Measurements from ENCODE around the gene RND2. TPM values are rescaled to one million over a fixed set of nuclear protein-coding genes. Genes with fewer than 3 reads are reported as not detected.

The RND2 gene
- total and polyA plus RNA-seq, 7 donors = 0.04 to 0.22 (median 0.09) TPM

DNA sequence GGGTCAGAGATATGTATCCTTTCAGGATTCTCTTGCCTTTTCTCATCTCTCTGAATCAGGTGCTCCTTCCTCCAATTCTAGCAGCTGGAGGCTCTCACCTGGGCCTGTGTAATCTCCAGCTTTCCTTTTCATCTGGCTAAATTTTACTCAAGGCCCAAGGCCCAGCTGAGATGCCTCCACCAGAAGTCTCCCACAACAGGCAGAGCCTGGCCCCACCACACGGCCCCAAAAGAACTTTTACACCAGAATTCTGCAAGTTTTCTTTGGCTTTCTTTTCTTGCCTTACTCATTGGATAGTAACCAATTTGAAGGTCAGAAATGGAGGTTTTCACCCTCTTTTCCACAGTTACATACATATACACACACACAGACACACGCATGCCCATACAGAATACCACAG lies 14.6 kb downstream of the RND2 start:
- WGBS, 3 donors = 88 to 93% (median 92%) methylated on average over 2 of the region's 2 CpGs
- Histone ChIP-seq H3K27me3 (ENCODE audit: insufficient read depth in 3 of 3, low read length in 2 of 3) (no peaks in the 10 kb centered on the region), H3K4me1 (no peaks in the 10 kb centered on the region), H3K36me3 (ENCODE audit: insufficient read depth in 1 of 2, low read depth in 1 of 2) (no peaks in the 10 kb centered on the region), H3K27ac (no peak overlapping the region), H3K4me3 (no peak overlapping the region), H3K9me3 (no peaks in the 10 kb centered on the region)
- no peak for ATAC-seq
- no peak for DNase-seq
- intact Hi-C loops (cut with DNase I) = no loop called here
- no peak for TF ChIP-seq CTCF (IDR thresholded peaks at IDR 0.05)

- DNase-seq = no peak
- H3K9me3 ChIP-seq = no peaks in the 10 kb centered on the region
- no peak for TF ChIP-seq CTCF (IDR thresholded peaks at IDR 0.05)
- H3K4me3 ChIP-seq = no peak overlapping the region
- no peaks in the 10 kb centered on the region for H3K27me3 ChIP-seq (ENCODE audit: insufficient read depth in 3 of 3, low read length in 2 of 3)
- H3K4me1 ChIP-seq = no peaks in the 10 kb centered on the region
- no peak overlapping the region for H3K27ac ChIP-seq
- WGBS, 3 donors = 78 to 87% (median 85%) methylated on average over 2 of the region's 2 CpGs
- intact Hi-C loops (cut with DNase I) = no loop called here
- ATAC-seq = no peak
- peaks cover 0 to 7% of the 10 kb centered on the region in 2 donors for H3K36me3 ChIP-seq (ENCODE audit: insufficient read depth in 1 of 2, low read depth in 1 of 2)
Observed at GRCh38 chr17:43040655-43041054, 15.6 kb downstream of the RND2 start.

GRCh38 chr17:43042025-43042628 lies 17.1 kb downstream of the RND2 start:
- H3K27me3 ChIP-seq (ENCODE audit: insufficient read depth in 3 of 3, low read length in 2 of 3) = no peaks in the 10 kb centered on the region
- 75 to 77% (median 76%) methylated on average over 5 of the region's 5 CpGs for WGBS, 3 donors
- intact Hi-C loops (cut with DNase I) = no loop called here
- no peak for DNase-seq
- no peaks in the 10 kb centered on the region for H3K4me1 ChIP-seq
- no peak for ATAC-seq
- H3K27ac ChIP-seq = no peak overlapping the region
- peaks cover 0 to 7% of the 10 kb centered on the region in 2 donors for H3K36me3 ChIP-seq (ENCODE audit: insufficient read depth in 1 of 2, low read depth in 1 of 2)
- H3K4me3 ChIP-seq = no peak overlapping the region
- no peak for TF ChIP-seq CTCF (IDR thresholded peaks at IDR 0.05)
- H3K9me3 ChIP-seq = no peaks in the 10 kb centered on the region

GRCh38 chr17:43043307-43043706 lies 18.3 kb downstream of the RND2 start:
- Histone ChIP-seq H3K36me3 (ENCODE audit: insufficient read depth in 1 of 2, low read depth in 1 of 2) (peaks cover 0 to 7% of the 10 kb centered on the region in 2 donors), H3K9me3 (no peaks in the 10 kb centered on the region), H3K27ac (no peak overlapping the region), H3K27me3 (ENCODE audit: insufficient read depth in 3 of 3, low read length in 2 of 3) (no peaks in the 10 kb centered on the region), H3K4me1 (no peaks in the 10 kb centered on the region), H3K4me3 (no peak overlapping the region)
- DNase-seq = no peak
- intact Hi-C loops (cut with DNase I) = no loop called here
- no peak for TF ChIP-seq CTCF (IDR thresholded peaks at IDR 0.05)
- ATAC-seq = no peak

- no peak for TF ChIP-seq CTCF (IDR thresholded peaks at IDR 0.05)
- intact Hi-C loops (cut with DNase I) = no loop called here
- Histone ChIP-seq H3K4me3 (no peak overlapping the region), H3K36me3 (ENCODE audit: insufficient read depth in 1 of 2, low read depth in 1 of 2) (peaks cover 0 to 7% of the 10 kb centered on the region in 2 donors), H3K9me3 (no peaks in the 10 kb centered on the region), H3K27me3 (ENCODE audit: insufficient read depth in 3 of 3, low read length in 2 of 3) (no peaks in the 10 kb centered on the region), H3K27ac (no peak overlapping the region), H3K4me1 (no peaks in the 10 kb centered on the region)
- WGBS, 3 donors = 90 to 93% (median 91%) methylated on average over 4 of the region's 4 CpGs
- no peak for ATAC-seq
- DNase-seq = no peak
Observed at GRCh38 chr17:43044024-43044423, 19.0 kb downstream of the RND2 start.

Measured in psoas muscle (tissue), 8 donors.